Endodermal cell (in vitro differentiated cells): ENCODE data around the gene FGF21. TPM values are rescaled to one million over a fixed set of nuclear protein-coding genes. Genes with fewer than 3 reads are reported as not detected.

Source experiments
- DNase-seq: peaks from one replicate; pipeline ENCODE4 v3.0.0-alpha.2; 2017
- H3K27ac ChIP-seq: 2 replicates; pipeline ENCODE4 v1.5.1; 2013; ENCODE audit warnings: mild to moderate bottlenecking, low read depth, low read length, moderate library complexity
- H3K27me3 ChIP-seq: 2 replicates; pipeline ENCODE4 v1.6.1; 2013; ENCODE audit warnings: mild to moderate bottlenecking, low read length, moderate library complexity; ENCODE audit not compliant: insufficient read depth, control insufficient read depth, poor library complexity, severe bottlenecking
- H3K36me3 ChIP-seq: 2 replicates; pipeline ENCODE4 v1.7.0; 2013; ENCODE audit warnings: mild to moderate bottlenecking, low read length, moderate library complexity; ENCODE audit not compliant: control insufficient read depth, insufficient read depth
- H3K4me1 ChIP-seq: one replicate; pipeline ENCODE4 v1.7.0; 2013; ENCODE audit warnings: low read length; ENCODE audit not compliant: control insufficient read depth, insufficient read depth
- H3K4me3 ChIP-seq: 2 replicates; pipeline ENCODE4 v1.5.1; 2013; ENCODE audit warnings: mild to moderate bottlenecking, low read length, moderate library complexity
- H3K9ac ChIP-seq: 2 replicates; pipeline ENCODE4 v1.6.1; 2013; ENCODE audit warnings: mild to moderate bottlenecking, low read length, moderate library complexity; ENCODE audit not compliant: poor library complexity, severe bottlenecking; ENCODE audit errors: extremely low read depth
- H3K9me3 ChIP-seq: 2 replicates; pipeline ENCODE4 v1.6.1; 2013; ENCODE audit warnings: mild to moderate bottlenecking, low read length, moderate library complexity; ENCODE audit not compliant: control insufficient read depth
- H3K27ac Mint-ChIP-seq: 2 replicates; pipeline ENCODE4 v1.8.0; 2020; ENCODE audit warnings: mixed read lengths
- H3K27me3 Mint-ChIP-seq: 2 replicates; pipeline ENCODE4 v1.8.0; 2021; ENCODE audit warnings: mild to moderate bottlenecking, mixed read lengths; ENCODE audit not compliant: insufficient read depth
- H3K36me3 Mint-ChIP-seq: 2 replicates; pipeline ENCODE4 v1.8.0; 2020; ENCODE audit warnings: low read depth, mixed read lengths
- H3K4me1 Mint-ChIP-seq: 2 replicates; pipeline ENCODE4 v1.8.0; 2020; ENCODE audit warnings: mixed read lengths
- H3K4me3 Mint-ChIP-seq: 2 replicates; pipeline ENCODE4 v1.8.0; 2020; ENCODE audit warnings: mild to moderate bottlenecking, moderate library complexity, mixed read lengths
- H3K9me3 Mint-ChIP-seq: 2 replicates; pipeline ENCODE4 v1.8.0; 2020; ENCODE audit warnings: mild to moderate bottlenecking, mixed read lengths
- WGBS, 2 experiments: methylation state at CpG; one replicate each; pipeline versions ENCODE4 v1.1.5 to v1.1.7; 2013; ENCODE audit warnings: missing lambda C conversion rate in 2 of 2, mixed read lengths in 1 of 2; ENCODE audit not compliant: insufficient coverage in 1 of 2, insufficient read length in 1 of 2; 5-methylcytosine and 5-hydroxymethylcytosine counted together
- total RNA-seq, 2 donors: library from RNA; stranded (reverse); fragmentation: NEBNext Ultra II Directional in 1 of 2; extraction: Animal tissue kit (Norgen Biotek cat#: 25700) in 1 of 2; gene quantifications; 2 replicates in 1 of 2; 3 replicates in 1 of 2; pipeline ENCODE4 v1.2.1, GENCODE V29; 2021
- TF ChIP-seq, protein P1 (sequence below): fragments of 200-600 bp; sonication (generic); conservative IDR thresholded peaks from 2 replicates; pipeline ENCODE4 v1.5.0; 2021; ENCODE audit warnings: antibody characterized with exemption, mild to moderate bottlenecking

Gene FGF21
- total RNA-seq, 2 donors from 2014 or later, result not detected

DNA sequence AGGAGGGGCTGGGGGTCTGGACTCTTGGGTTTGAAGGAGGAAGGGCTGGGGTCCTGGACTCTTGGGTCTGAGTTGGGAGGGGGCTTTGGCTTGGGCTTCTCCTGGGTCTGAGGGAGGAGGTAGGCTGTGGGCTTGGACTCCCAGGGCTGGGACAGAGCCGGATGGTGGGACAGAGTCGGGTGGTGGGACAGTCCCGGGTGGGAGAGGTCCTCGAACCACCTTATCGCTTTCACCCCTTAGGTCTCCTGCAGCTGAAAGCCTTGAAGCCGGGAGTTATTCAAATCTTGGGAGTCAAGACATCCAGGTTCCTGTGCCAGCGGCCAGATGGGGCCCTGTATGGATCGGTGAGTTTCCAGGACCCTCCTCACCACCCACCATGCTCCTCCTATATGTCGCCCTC, 1.4 kb downstream of the FGF21 start:
- Histone ChIP-seq H3K27ac (no peak overlapping the region), H3K36me3 (no peaks in the 10 kb centered on the region), H3K27me3 (peaks cover 14% of the 10 kb centered on the region), H3K4me3 (no peak overlapping the region), H3K9me3 (no peaks in the 10 kb centered on the region), H3K4me1 (no peaks in the 10 kb centered on the region), H3K9ac (no peak overlapping the region)
- H3K27ac Mint-ChIP-seq, result no peak overlapping the region
- peak; percentile 31 for DNase-seq
- peaks cover 7% of the 10 kb centered on the region for H3K4me1 Mint-ChIP-seq
- no peaks in the 10 kb centered on the region for H3K36me3 Mint-ChIP-seq
- no peak overlapping the region for H3K4me3 Mint-ChIP-seq
- TF ChIP-seq, protein P1, sequence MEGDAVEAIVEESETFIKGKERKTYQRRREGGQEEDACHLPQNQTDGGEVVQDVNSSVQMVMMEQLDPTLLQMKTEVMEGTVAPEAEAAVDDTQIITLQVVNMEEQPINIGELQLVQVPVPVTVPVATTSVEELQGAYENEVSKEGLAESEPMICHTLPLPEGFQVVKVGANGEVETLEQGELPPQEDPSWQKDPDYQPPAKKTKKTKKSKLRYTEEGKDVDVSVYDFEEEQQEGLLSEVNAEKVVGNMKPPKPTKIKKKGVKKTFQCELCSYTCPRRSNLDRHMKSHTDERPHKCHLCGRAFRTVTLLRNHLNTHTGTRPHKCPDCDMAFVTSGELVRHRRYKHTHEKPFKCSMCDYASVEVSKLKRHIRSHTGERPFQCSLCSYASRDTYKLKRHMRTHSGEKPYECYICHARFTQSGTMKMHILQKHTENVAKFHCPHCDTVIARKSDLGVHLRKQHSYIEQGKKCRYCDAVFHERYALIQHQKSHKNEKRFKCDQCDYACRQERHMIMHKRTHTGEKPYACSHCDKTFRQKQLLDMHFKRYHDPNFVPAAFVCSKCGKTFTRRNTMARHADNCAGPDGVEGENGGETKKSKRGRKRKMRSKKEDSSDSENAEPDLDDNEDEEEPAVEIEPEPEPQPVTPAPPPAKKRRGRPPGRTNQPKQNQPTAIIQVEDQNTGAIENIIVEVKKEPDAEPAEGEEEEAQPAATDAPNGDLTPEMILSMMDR, result no peak
- 89 to 97% methylated on average over 7 to 9 of the region's 9 CpGs for WGBS, 2 experiments
- H3K9me3 Mint-ChIP-seq, result no peaks in the 10 kb centered on the region
- peaks cover 40% of the 10 kb centered on the region for H3K27me3 Mint-ChIP-seq

DNA sequence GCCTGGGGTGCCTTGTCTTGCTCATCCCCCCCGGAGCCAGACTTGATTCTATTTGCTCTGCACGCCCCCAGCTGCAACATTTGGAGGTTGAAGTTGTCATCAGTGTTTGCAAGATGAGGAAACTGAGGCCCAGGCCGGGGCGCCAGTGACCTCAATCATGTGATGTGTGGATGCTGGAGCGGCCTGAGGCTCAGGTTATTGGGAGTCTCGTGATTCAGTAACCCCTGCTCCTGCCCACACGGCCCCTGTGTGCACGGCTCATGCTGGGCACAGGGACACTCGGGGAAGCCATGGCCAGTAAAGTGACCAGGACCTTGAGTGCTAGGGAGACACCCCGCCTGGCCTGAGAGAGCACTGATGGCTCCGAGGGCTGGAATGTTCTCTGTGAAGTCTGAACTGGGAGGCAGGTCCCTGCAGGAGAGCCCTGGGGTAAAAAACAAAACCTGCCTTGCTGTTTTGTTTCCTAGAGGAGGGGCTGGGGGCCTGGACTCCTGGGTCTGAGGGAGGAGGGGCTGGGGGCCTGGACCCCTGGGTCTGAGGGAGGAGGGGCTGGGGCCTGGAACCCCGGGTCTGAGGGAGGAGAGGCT, 1.9 kb downstream of the FGF21 start:
- DNase-seq, result no peak
- H3K9me3 Mint-ChIP-seq, result no peaks in the 10 kb centered on the region
- 92 to 94% methylated on average over 8 to 12 of the region's 12 CpGs for WGBS, 2 experiments

DNA sequence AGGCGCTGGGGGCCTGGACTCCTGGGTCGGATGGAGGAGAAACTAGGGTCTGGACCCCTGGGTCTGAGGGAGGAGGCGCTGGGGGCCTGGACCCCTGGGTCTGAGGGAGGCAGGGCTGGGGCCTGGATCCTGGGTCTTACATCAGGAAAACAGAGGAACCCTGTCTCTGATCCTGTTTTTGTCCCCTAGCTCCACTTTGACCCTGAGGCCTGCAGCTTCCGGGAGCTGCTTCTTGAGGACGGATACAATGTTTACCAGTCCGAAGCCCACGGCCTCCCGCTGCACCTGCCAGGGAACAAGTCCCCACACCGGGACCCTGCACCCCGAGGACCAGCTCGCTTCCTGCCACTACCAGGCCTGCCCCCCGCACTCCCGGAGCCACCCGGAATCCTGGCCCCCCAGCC, 2.4 kb downstream of the FGF21 start:
- H3K4me1 ChIP-seq, result no peaks in the 10 kb centered on the region
- H3K36me3 ChIP-seq, result no peaks in the 10 kb centered on the region
- H3K27me3 Mint-ChIP-seq, result peaks cover 49% of the 10 kb centered on the region
- DNase-seq, result no peak
- no peak overlapping the region for H3K9ac ChIP-seq
- no peak overlapping the region for H3K27ac ChIP-seq
- peaks cover 7% of the 10 kb centered on the region for H3K4me1 Mint-ChIP-seq
- H3K9me3 ChIP-seq, result no peaks in the 10 kb centered on the region
- TF ChIP-seq, protein P1, result no peak
- no peak overlapping the region for H3K4me3 Mint-ChIP-seq
- H3K27me3 ChIP-seq, result peaks cover 15% of the 10 kb centered on the region
- H3K4me3 ChIP-seq, result no peak overlapping the region
- WGBS, 2 experiments, result 93 to 97% methylated on average over 10 to 14 of the region's 14 CpGs
- no peaks in the 10 kb centered on the region for H3K9me3 Mint-ChIP-seq
- no peak overlapping the region for H3K27ac Mint-ChIP-seq
- no peaks in the 10 kb centered on the region for H3K36me3 Mint-ChIP-seq

More for the DNA sequence above, 1.9 kb downstream of the FGF21 start:
- no peak overlapping the region for H3K9ac ChIP-seq
- Mint-ChIP-seq H3K36me3 (no peaks in the 10 kb centered on the region), H3K4me1 (peaks cover 7% of the 10 kb centered on the region), H3K27ac (no peak overlapping the region), H3K27me3 (peaks cover 43% of the 10 kb centered on the region), H3K4me3 (no peak overlapping the region)
- H3K27me3 ChIP-seq, result peaks cover 11% of the 10 kb centered on the region
- H3K9me3 ChIP-seq, result no peaks in the 10 kb centered on the region
- no peak overlapping the region for H3K4me3 ChIP-seq
- TF ChIP-seq, protein P1, result no peak
- H3K4me1 ChIP-seq, result no peaks in the 10 kb centered on the region
- H3K27ac ChIP-seq, result no peak overlapping the region
- H3K36me3 ChIP-seq, result no peaks in the 10 kb centered on the region
